GM03348 (cell line): ENCODE results near the gene TTI1.
"Not testable (repeated sequence)": the region's sequence is repeated elsewhere in the genome, so short reads cannot be mapped to it uniquely, and the experiment has no call there.

Experiments
- DNase-seq: peaks from one replicate; pipeline ENCODE4 v3.0.0; 2012; ENCODE audit warnings: low spot score

TTI1 gene

GRCh38 chr20:37968841-37969401 lies 64.3 kb downstream of the TTI1 start:
- DNase-seq: no peak

DNA sequence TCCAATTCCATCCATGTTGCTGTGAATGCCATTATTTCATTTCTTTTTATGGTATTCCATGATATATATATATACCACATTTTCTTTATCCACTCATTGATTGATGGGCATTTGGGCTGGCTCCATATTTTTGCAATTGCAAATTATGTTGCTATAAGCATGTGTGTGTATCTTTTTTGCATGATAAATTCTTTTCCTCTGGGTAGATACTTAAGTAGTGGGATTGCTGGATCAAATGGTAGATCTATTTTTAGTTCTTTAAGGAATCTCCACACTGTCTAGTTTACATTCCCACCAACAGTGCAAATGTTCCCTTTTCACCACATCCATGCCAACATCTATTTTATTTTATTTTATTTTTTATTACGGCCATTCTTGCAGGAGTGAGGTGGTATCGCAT lies 69.8 kb downstream of the TTI1 start:
- not testable (repeated sequence) for DNase-seq

GRCh38 chr20:37961066-37961465 lies 72.2 kb downstream of the TTI1 start:
- DNase-seq: no peak

DNA sequence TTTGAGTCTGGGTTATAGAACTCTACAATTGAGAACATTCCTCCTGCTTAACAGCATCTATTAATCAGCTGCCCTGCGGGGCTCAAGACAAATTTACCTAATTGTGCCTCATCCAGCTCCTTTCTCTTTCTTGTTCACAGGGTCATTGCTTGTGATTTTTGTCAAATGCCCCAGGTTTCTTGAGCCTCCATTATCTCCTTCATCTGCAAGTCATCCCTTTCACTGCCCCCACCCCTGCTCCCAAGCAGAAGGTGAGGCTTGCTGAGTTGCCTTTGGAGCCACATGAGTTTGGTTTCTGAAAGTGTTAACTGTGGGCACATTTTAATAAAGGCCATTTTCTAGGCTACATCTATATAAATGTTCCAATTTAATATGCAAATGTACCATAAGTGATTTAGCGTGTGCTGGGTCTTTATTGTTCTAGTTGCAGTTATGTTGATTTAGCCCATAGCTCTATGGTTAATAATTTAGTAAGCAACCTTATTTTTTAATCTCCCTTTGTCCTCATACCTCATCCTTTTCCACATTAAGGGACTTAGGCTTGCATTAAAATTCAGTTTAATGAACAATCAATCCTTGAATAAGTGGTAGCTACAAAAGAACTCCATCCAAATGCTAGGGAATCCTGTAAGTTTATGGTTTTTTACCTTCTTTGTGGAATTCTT lies 74.3 kb downstream of the TTI1 start:
- no peak for DNase-seq

- DNase-seq: no peak
Measured at GRCh38 chr20:37956107-37956585, 77.1 kb downstream of the TTI1 start.

DNA sequence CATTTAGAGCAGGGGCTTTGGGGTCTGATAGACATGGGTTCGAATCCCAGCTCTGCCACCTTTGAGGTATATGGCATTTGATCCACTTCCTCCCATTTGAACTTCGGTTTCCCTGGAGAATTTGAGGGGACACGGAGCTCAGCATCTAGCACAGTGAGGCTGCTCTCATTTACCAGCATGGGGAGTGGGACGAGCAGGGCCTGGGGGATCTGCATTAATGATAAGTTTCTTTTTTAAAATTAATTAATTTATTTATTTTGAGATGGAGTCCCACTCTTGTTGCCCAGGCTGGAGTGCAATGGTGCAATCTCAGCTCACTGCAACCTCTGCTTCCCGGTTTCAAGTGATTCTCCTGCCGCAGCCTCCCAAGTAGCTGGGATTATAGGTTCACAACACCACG lies 77.7 kb downstream of the TTI1 start:
- DNase-seq: no peak

DNA sequence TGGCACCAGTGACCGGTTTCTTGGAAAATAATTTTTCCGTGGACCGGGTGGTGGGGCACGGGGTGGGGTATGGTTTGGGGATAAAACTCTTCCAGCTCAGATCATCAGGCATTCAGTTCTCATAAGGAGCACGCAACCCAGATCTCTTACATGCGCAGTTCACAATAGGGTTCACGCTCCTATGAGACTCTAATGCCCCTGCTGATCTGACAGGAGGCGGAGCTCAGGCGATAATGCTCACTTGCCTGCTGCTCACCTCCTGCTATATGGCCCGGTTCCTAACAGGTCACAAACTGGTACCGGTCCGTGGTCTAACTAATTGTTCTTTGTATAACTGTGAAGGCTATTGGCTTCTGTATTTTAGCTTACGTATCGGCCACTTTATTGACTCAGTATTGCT lies 78.6 kb downstream of the TTI1 start:
- DNase-seq: no peak

GRCh38 chr20:37954190-37954589 lies 79.1 kb downstream of the TTI1 start:
- no peak for DNase-seq

DNA sequence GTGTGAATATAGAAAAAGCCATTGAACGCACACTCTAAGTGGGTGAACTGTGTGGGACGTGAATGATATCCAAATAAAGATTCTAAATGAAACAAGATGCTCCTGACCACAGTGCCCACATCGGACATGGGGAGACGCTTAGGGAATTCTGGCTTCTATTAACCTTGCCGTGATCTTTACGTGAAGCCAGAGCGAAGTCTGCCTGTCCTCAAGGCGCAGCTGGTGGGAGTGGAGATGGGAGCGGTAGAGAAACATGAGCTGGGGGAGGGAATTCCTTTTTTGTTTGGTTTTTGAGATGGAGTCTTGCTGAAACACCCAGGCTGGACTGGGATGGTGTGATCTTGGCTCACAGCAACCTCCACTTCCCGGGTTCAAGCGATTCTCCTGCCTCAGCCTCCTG lies 84.3 kb downstream of the TTI1 start:
- DNase-seq: no peak

GRCh38 chr20:37947943-37948342 lies 85.3 kb downstream of the TTI1 start:
- no peak for DNase-seq

GRCh38 chr20:37946946-37947345 lies 86.3 kb downstream of the TTI1 start:
- DNase-seq: no peak

DNA sequence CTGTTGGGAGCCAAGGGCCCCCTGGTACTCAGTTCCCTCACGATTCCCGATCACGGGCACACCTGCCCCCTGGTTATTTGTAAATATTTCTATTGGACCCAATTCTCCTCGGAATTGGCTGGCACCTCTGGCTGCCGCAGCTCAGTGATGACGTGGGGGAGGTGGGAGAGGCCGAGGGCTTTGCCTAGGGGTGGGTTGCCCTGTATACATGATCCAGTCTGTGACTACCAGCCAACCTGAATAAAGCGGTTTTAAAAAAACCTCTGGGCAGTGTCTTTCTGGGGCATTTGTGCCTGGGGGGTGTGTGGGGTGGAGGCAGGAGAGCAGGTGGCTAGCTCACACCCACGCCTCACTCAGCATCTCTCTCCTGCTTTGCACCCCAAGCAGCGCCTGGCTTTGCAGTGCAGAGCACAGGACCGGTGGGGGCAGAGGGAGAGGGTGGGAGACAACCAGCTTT lies 88.1 kb downstream of the TTI1 start:
- DNase-seq: no peak

GRCh38 chr20:37944456-37944981 lies 88.7 kb downstream of the TTI1 start:
- no peak for DNase-seq

DNA sequence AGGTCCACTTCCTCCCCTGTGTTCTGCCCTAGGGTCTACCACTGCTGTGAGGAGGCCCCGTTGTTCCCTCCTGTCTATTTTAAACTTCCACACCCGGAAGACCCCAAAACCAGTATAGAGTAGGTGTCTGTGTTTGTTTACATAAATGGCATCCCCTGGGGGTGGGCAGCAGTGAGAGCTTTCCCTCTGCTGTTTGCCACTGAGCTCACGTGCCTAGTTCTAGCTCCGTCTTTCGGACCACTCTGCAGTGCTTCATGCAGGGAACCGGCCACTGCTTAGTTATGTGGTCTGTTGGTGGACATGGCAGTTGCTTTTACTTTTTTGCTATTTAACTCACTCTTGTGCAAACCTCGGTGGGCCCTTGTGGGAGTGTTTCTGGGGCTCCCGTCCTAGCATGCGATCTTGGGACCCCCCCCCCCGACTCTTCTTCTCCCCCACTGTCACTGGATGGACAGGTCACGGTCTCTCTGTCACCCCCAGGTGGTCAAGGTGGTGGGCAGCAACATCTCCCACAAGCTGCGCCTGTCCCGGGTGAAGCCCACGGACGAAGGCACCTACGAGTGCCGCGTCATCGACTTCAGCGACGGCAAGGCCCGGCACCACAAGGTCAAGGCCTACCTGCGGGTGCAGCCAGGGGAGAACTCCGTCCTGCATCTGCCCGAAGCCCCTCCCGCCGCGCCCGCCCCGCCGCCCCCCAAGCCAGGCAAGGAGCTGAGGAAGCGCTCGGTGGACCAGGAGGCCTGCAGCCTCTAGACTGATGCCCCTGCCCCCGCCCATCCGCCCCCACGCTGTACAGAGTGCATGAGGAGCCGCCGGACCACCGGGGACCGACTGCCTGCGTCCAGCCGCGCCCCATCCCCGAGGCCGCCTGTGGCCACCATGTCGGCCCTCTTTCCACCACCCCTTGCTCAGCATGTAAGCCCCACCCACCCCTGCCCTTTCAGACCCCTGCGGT lies 89.5 kb downstream of the TTI1 start:
- no peak for DNase-seq

DNA sequence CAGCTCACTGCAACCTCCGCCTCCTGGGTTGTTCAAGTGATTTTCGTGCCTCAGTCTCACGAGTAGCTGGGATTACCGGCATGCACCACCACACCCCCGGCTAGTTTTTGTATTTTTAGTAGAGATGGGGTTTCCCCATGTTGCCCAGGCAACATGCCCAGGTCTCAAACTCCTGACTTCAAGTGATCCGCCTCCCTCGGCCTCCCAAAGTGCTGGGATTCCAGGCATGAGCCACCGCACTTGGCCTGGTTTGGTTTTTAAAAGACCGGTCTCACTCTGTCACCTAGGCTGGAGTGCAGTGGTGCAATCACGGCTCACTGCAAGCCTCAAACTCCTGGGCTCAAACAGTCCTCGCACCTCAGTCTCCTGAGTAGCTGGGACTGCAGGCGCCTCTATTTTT lies 90.2 kb downstream of the TTI1 start:
- no peak for DNase-seq

- DNase-seq: no peak
Measured at GRCh38 chr20:37941992-37942391, 91.3 kb downstream of the TTI1 start.

DNA sequence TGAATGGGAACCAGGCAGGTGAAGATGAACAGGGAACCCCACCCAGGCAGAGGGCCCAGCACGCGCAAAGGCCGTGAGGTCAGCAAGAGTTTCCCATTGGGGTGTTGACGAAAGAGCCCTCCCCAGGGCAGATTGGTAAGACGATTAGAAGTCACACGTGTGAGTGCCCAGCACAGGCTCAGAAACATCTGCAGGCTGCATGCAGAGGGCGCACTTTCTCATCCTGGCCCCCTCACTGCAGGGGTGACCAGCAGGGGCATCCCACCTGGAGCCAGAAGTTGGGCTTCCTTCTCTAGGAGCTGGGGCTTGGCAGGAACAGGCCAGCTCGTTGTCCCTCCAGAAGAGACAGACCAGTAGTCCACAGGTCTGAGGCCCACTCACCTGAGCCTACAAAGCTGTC lies 91.9 kb downstream of the TTI1 start:
- DNase-seq: no peak

DNA sequence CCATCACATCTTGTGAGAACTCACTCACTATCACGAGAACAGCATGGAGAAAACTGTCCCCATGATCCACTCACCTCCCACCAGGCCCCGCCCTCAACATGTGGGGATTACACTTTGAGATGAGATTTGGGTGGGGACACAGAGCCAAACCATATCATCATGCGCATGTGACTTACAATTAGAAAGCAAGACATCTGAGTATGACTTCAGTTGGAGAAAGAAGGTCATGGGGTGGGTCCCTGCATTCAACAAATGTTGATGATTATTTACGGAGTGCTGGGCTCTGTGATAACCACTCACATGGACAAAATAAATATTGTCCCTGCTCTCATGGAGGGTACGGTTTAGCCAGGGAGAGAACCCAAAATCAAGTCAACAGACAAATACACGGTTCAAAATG lies 92.4 kb downstream of the TTI1 start:
- DNase-seq: no peak

DNA sequence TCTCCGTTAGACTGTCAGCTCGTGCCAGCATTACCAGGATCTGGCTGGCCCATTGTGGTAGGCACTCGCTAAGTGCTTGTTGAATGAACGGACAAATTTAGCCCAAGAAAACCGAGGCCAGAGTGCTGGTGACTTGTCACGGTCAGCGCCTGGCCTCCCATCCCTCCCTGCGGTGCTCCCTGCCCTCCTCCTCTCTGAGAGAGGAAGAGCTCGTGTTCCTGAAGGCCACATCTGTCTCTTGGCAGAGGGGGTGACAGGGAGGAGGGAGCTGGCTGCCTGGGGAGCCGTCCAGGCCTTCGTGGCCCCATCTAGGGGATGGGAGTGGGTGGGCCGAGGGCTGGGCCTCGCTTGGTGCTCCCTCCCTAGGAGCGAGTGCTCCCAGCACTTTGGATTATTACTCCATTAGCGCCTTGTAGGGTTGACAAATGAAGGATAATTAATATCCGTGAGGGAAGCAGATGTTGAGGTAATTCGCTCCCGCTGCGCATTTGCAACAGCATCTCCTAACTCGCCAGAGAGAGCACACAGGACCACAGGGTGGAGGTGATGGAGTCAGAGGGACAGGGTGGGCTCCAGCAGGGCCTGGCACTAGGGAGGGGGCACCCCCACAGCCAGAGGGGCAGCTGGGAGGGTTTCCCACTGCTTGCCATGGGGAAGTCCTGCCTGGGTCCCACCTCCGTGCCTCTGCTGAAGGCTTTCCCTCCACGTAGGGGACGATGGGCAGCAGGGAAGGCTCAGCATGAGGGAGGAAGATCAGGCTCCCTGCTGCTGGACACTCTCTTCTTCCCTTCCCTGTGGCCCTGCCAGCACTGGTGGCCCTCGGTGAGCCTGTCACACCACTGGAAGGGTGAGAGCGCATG lies 93.3 kb downstream of the TTI1 start:
- DNase-seq: no peak

- DNase-seq: no peak
Measured at GRCh38 chr20:37938954-37939353, 94.3 kb downstream of the TTI1 start.

GRCh38 chr20:37938181-37938750 lies 95.0 kb downstream of the TTI1 start:
- DNase-seq: no peak
